Forelimb muscle (tissue), 1 donor: ENCODE results near the gene FRY. TPM values are rescaled to one million over a fixed set of nuclear protein-coding genes. Genes with fewer than 3 reads are reported as not detected.

ENCODE experiments used
- DNase-seq: peaks from one replicate; pipeline ENCODE4 v3.0.0-alpha.2; 2013; ENCODE audit warnings: low read depth
- polyA plus RNA-seq: library from polyadenylated mRNA; unstranded; fragments of 120-200 nt; gene quantifications from one replicate; pipeline ENCODE4 v1.2.1, GENCODE V29; 2013; ENCODE audit not compliant: insufficient read length

Gene FRY
- polyA plus RNA-seq, 1 donor, result 53.1 TPM

DNA sequence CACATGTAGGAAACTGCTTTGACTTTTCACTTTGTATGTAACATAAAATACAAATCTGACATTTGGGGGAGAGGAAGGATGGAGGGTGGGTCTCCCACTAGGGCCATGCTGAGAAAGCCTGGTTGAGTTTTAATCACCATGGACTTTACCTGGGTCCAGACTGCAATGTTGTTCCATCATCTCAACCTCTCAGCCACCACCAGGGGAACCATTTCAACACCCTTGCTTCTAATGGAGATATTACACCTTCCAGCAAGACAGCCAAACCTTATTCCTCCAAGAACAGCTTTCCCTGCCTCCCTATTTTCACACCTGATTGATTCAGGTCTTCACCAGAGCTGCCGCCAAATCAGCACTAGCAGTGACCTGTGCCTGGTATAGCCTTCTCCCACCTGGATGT lies 227.5 kb downstream of the FRY start:
- DNase-seq, result no peak

- DNase-seq, result peak; percentile 53
Observed at GRCh38 chr13:32261567-32261966, 230.0 kb downstream of the FRY start.

- no peak for DNase-seq
Observed at GRCh38 chr13:32262165-32262564, 230.6 kb downstream of the FRY start.

DNA sequence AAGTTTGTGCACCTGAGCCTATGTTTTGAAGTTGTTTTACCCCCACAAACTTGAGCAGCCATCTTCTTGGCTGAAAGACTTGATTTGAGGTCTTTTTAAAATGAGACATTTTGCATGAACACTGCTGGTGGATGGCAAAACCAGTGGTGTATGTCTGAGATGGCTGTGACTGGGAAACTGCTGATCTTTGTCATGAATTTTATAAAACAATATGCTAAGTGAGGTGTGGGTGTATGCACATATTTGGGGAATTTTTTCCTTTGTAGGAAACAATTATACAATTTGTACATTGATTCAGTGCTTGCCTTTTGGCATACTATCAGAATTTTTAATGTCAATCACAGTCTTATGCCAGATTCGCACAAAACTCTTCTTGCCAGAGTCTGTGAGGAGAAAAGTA lies 231.0 kb downstream of the FRY start:
- DNase-seq, result no peak

GRCh38 chr13:32264407-32264806 lies 232.8 kb downstream of the FRY start:
- no peak for DNase-seq

DNA sequence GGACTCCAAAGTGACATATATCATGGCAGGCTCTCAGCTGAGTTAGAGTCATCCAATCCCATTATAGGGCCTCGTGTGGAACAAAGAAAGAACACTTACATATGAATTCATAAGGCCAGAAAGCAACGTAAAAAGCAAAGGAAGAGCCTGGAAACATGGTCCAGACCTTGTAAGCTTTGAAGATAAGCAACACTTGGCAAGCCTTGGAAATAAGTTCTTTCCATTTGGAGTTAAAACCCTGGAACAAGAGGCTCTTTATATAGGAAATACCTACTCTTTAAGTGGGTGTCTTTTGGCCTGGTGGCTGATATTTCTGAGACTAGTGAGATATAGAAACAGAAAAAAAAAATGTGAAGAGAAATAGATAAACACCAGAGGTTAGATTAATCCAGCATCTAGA lies 234.2 kb downstream of the FRY start:
- DNase-seq, result no peak

- no peak for DNase-seq
Observed at GRCh38 chr13:32266130-32266529, 234.6 kb downstream of the FRY start.

DNA sequence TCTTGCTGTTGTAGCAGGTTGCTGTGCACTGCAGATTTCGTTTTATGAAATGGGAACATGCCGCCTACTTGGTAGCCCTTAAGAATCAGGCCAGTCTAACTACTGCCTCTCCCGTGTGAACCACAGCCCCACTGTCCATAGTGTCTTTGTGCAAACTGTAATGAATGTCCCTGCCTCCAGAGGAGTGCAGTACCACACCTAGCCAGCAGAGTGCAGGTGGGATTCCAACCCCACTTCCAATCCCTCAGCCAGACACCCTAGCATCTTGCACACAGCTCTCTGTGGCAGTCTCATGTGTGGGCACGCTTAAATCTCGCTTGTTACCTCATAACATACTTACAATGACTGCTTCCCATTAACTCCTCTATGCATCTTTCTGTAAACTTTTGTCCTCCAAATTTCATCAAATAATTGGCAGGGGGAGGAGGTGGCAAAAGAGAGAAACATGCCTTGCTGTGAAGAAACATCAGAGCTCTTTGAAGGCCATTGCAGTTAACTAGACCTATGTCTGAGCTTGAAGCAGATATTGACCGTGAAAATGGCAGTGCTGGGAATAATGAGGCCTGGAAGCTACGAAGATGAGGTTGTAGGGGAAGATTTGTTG lies 236.4 kb downstream of the FRY start:
- no peak for DNase-seq

DNA sequence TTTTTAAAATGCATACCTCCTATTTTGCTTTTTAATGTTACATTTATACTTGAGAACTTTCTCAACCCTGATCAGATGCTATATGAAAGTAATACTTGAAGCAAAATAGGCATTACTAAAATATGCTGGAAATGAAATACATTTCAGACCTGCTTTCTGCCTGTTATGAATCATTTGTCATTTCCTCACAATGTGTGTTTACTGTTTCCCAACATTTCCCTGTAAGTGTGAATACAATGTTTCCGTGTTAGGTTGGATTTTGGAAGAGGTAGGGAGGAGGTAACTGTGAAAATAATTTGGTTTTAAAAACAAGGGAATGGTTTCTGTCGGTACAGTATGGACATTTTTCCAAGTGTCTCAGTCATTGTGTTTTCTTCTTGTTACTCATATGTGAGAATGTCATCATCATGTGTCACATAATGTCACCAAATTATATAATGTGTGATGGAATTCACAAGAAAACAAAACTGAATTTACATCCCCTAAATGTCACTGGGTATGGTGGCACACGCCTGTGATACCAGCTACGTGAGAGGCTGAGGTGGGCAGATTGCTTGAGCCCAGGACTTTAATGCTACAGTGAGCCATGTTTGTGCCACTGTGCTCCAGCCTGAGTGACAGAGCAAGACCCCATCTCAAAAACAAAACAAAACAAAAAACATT lies 240.6 kb downstream of the FRY start:
- no peak for DNase-seq

GRCh38 chr13:32277839-32278238 lies 246.3 kb downstream of the FRY start:
- DNase-seq, result no peak

DNA sequence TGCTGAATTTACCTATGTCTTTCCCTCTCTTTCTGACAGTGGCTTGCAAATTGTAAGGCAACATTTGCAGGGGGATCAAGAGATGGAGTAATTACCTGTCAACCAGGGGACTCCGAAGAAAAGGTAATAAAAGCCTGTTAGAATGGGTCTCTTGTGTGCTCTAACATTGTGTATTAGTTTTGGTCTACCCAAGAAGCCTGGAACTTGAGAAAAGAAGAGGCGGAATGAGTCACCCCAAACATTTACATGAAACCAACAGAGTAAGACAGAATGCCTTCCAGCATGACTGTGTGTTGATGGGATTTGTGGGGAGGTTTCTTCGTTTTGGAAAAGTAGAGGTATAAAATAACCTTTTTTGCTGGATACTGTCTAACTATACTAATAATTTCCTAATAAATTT lies 246.9 kb downstream of the FRY start:
- no peak for DNase-seq

- no peak for DNase-seq
Observed at GRCh38 chr13:32281096-32281495, 249.5 kb downstream of the FRY start.

GRCh38 chr13:32282096-32282711 lies 250.6 kb downstream of the FRY start:
- DNase-seq, result no peak

DNA sequence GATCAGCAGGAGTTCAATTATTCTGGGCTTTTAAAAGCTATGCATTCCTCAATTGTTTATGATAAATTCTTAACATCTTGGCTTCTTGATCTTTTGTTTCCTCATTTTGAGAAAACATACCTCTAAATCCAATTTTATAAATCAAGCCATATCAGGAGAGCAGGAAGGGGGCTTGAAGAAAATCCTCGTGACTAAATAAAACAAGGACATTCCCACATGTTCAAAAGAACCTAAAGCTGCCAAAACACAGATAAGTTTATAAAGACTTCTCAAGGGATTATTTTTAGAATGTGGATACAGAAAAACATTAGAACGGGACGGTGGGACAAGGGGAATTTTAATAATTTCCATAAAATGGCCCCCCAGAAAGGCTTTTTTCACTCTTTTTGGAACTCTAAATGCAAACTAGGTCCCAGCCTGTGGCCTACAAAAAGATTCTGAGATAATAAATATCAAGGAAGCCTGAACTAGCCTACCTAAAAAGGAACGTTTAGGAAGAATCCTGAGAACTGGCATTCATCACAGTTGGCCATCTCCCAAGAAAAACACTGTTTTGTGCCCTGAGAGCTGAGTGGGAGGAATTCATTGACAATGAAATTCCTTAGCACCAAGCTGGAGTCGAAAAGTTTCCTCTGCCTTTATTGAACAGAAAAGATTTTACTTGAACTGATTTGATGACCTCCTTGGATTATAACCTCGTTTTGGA lies 253.5 kb downstream of the FRY start:
- no peak for DNase-seq

- DNase-seq, result no peak
Observed at GRCh38 chr13:32285633-32285965, 254.0 kb downstream of the FRY start.

DNA sequence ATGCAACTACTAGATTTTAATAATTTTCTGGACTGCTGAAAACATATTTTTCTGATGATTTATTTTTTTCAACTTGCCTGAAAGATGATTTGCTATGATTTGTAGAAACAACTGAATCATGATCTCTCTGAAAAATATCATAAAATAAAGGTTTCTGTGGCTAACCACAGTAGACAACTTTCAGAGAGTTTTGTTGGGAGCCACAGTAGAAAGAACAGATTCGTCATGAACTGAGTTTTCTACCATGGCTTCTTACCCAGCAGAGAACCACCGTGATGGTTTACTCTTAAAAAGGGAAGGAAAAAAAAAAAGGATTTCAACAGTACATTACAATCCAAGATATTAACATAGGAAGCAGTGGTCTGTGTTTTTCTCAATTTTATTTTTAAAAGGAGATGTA lies 265.6 kb downstream of the FRY start:
- DNase-seq, result no peak

GRCh38 chr13:32298695-32299094 lies 267.1 kb downstream of the FRY start:
- DNase-seq, result no peak

GRCh38 chr13:32299893-32300292 lies 268.3 kb downstream of the FRY start:
- no peak for DNase-seq

DNA sequence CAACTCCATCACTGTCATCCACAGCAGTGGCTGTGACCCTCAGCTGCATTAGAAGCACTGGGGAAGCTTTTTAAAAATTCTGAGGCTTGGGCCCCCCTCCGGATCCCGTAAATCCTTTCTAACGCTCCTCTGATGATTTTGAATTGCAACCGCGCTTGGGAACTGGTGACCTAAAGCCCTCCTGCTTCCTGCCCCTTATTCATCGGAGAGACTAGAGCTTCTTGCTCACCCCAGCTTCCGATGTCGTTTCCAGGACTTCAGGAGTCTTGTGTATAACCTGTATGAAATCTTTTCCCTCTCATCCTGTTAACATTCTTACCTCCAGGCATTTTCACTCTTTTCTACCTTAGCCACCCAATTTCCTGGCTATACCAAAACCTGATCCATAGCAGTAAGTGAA lies 268.8 kb downstream of the FRY start:
- no peak for DNase-seq

GRCh38 chr13:32300920-32301319 lies 269.3 kb downstream of the FRY start:
- no peak for DNase-seq

DNA sequence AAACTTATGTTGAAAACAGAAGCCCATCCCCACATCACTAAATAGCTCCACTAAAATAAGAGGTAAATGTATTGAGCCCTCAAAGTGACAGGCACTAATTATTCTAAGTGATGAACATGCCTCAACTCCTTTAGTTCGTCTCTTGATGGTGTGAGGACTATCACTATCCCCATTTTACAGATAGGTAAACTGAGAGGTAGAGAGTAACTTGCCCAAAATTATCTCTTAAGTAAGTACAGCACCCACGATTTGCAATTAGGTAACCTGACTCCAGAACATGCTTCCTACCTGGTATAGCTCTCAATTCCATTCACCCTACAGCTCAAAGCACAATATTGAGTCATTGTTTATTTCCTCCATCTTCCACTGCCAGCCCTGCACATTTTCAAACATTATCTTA lies 270.9 kb downstream of the FRY start:
- no peak for DNase-seq

DNA sequence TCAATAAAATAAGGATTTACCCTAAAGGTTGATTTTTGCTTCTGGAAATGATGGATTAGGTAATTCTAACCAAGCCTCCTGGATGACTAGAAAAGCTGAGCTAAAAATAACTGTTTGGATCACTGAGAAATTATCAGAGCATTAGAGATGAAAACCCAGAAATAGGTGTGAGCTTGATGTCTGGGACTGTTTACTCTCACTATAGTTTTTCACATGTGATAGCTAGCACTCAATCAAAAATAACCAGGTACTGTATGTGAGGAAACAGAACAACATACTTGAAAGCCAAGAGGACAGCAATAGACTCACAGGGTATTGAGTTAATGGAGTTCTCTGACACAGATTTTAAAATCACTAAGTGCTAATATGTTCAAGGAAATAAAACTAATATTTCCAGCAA lies 274.1 kb downstream of the FRY start:
- DNase-seq, result no peak
